Left hindlimb (tissue), 1 donor: Measurements from ENCODE around the gene FAM151A.

Source experiments
- DNase-seq: peaks from one replicate; pipeline ENCODE4 v3.0.0-alpha.2; 2018

FAM151A gene

DNA sequence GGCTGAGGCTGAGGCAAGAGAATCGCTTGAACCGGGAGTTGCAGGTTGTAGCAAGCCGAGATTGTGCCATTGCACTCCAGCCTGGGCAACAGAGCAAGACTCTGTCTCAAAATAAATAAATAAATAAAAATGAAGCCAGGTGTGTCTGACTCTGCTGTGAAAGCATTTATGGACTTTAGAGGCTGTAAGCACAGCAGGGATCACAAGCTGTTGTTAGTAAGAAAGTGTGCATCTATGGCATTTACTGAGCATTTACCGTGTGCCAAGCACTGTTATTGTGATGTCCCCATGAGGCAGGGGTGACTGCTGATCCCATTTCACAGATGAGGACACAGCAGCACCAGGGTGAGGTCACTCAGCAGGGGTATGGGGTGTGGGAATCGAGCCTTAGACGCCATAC, 20.1 kb downstream of the FAM151A start:
- DNase-seq = no peak

- DNase-seq = no peak
Observed at GRCh38 chr1:54602554-54602953, 20.8 kb downstream of the FAM151A start.

GRCh38 chr1:54601730-54602129, 21.6 kb downstream of the FAM151A start:
- no peak for DNase-seq

- DNase-seq = no peak
Observed at GRCh38 chr1:54600947-54601721, 22.2 kb downstream of the FAM151A start.

DNA sequence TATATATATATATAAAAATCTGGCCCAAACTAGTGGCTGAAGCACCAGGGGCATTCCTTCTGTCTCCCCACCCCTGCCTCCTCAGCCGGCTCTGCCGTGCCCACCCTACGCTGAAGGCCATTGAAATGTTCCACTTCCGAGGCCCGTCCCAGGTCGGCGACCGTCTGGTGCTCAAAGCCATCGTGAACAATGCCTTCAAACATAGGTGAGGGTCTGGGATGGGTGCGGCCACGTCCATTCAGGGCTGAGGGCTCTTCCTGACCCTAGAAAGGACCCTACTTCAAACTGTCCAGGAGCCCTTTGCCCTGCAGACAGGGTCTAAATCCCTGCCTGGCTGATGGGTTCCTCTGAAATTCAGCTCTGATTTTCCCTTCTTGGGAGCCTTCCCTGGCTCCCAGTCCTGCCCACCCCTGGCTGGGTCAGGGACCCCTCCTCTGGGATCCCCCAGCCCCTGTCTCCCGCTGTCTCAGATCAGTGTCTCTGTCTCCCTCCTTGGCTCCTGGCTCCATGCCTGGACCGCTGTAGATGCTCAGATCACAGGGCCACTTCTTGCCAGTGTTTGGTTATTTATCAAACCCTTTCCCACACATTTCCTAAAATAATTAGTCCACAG, 24.0 kb downstream of the FAM151A start:
- DNase-seq = no peak

- no peak for DNase-seq
Observed at GRCh38 chr1:54597455-54598030, 25.8 kb downstream of the FAM151A start.

DNA sequence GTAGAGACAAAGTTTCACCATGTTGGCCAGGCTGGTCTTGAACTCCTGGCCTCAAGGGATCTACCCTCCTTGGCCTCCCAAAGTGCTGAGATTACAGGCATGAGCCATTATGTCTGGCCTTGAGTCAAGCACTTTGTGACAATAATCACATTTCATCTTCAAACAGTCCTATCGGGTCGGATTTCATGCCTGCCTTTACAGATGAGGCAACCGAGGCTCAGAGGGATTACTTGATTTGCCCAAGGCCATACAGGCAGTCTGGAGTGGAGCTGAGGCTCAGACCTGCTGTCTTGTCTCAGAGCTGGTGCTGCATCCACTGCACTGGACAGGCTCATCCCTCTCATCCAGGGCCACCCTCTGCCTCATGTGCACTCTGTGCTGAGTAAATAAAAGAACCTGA, 26.6 kb downstream of the FAM151A start:
- DNase-seq = no peak

GRCh38 chr1:54595956-54596498, 27.3 kb downstream of the FAM151A start:
- no peak for DNase-seq

DNA sequence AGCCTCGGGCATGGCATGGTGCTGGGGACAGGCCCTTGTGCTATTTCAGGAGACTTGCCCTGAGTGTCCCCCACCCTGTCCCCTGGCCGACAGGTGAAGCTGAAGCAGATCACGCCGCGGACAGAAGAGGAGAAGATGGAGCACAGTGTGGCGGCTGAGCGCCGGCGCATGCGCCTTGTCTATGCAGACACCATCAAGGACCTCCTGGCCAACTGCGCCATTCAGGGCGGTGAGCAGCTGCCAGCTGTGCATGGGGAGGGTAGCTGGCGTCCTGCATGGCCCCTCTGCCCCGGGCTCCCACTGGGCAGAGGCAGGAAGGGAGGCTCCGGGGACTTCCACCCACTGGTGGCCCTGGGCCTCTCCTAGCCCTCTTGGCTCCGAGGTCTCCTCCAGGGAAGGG, 28.9 kb downstream of the FAM151A start:
- DNase-seq = no peak

DNA sequence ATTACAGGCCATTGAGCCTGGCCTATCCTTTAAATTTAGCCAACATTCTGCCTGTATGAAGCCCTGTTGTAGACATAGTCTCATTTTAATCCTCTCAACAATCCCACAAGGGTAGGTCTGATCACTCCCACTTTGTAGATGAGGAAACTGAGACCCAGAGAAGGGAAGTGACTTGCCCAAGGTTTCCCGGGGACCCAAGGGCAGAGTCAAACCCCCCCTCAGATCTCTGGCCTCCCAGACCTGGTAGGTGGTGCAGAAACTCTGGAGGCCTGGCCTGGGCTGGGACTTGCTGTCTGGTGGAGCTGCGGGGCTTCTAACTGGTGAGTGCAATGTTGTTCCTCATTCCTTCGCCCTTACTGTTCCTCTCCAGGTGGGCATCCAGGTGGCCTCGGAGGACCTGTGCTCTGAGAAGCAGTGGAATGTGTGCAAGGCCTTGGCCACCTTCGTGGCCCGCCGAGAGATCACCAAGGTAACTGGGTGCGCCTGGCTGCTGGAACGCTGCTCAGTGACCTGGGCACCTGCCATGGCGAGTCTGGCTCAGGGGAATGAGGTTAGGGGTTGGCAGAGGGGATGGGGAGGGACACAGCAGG, 29.7 kb downstream of the FAM151A start:
- no peak for DNase-seq

DNA sequence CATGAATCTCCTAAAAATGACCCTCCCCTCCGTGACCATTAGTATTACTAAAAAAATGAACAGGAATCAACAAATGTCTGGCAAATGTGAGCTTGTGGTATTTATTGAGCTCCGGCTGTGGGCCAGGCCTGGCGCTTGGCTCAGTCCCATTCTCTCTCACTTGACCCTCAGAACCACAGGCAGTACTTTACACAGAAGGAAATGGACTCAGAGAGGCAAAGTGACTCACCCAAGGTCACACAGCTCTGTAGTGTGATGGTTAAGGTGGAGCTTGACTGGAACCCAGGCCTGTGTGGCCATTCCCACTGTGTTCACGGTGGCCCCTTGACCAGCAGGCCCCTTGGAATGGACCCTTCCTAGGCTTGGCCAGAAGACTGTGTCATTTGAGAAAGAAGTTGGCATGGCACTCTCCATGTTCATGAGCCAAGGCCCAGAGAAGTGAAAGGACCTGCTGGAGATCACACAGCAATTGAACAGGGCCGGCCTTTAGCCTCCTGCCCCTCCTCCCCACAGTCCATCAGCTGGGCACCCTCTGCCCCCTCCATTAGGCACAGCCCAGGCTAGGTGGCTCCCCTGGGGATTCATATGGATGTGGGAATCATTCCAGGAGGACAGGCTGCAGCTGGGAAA, 32.1 kb downstream of the FAM151A start:
- DNase-seq = no peak

DNA sequence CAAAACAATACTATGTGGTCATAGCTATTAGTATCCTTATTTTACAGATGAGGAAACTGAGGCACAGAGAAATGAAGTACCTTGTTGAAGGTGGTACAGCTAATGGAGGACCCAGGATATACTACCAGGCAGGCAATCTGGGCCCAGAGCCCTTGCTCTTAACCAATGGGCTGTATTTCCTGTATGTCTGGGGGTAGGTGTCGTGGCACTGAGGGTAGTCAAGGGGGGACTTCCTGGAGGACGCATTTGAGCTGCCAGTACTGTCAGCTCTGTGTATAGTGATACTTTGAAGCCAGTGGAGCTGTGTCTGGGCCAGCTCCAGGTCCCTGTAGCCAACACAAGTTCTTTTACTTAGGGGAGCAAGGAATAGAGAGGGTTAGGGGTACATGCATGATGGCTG, 34.9 kb downstream of the FAM151A start:
- no peak for DNase-seq

DNA sequence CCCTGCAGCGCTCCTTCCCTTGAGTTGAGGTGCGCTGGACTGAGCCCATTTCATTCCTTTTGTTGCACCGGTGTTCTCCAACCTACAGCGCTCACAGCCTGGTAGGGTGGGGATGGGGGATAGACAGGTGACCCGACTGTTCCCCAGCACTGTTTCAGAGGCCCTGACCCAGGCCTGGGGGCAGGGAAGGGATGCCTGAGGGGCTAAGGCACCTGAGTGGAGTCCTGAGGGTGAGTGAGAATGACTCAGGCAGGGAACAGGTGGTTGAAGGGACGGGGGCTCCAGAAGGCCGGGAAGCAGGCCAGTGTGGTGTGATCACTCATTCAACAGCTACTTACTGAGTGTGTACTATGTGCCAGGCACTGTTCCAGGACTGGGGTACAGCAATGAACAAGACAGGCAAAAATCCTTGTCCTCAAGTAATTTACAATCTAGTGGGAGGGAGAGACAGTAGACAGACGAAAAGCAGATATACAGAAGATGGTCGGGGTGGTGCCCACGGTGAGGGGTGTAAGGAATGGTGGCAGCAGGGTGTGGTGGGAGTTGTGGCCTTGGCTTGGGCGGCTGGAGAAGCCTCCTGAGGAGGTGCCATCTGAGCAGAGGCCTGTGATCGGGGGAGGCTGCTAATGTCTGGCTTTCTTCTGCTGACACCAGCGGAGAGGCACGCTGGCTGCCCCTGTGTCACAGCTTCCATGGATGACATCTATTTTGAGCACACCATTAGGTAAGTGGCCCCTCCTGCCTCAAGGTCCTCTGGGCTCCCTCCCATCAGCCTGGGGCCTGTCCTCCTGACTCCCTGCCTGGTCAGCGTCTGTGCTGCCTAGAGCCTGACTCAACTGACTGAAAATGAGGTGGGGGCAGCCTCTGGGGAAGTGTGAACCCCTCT, 37.9 kb downstream of the FAM151A start:
- no peak for DNase-seq

DNA sequence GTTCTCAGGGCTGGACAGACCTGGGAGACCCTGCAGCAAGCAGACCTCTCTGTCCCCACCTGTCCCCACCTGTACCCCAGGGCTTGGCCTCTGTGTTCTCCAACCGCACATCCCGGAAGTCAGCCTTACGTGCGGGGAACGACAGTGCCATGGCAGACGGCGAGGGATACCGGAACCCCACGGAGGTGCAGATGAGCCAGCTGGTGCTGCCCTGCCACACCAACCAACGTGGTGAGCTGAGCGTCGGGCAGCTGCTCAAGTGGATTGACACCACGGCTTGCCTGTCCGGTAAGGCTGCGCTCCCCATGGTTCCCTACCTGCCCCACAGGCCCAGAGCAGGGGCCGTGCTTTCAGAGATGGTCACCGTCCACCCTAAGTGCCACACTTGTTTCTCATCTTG, 38.8 kb downstream of the FAM151A start:
- DNase-seq = no peak

GRCh38 chr1:54583871-54584270, 39.5 kb downstream of the FAM151A start:
- DNase-seq = peak; percentile 55

DNA sequence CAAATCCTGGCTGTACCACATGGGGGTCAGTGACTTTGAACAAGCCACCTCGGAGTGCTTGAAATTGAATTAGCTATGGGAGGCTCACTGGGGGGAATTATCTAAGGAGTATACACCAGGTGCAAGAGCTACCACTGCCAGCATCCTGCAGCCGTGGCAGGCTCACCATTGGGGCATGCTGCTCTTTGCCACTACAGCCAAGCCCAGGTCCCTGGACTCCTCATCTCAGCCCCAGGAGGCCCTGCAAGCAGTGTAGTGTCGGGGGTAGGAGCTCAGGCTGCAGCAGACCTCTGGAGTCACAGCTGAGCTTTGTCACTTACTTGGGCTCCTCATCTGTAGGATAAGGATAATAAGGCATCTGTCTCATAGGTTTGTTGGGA, 40.0 kb downstream of the FAM151A start:
- no peak for DNase-seq

DNA sequence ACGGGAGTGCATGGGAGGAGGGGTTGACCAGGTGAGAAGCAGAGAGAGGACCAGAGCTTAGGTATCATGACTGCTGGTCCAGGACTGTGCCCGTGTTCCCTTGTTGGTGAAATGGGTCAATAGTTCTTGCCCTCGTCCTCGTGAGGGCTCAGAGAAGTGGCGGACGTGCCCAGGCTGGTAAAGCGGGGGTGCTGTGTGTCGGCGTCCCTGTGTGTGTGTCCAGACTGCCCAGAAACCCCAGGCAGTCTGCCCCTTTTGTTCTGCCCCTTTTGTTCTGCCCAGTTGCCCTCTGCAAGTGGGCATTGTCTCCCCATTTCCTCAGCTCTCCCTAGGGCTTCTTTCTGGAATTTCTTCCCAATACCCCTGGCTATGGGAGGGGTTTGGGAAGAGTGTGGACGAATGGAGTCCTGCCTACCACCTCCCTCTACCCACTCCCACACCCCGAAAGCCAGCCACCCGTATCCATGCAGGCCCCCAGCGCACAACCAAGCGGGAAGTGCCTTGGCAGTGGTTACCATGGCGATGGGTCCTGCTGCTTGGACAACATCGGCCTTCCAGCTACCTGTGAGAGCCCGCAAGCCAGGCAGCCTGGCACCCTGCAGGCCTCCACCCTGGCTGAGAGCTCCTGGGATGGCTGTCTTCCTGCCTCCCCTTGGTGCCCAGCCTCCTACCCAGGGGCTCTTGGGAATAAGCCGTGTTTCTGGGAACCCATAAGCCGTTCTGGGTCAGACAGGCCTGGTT, 40.6 kb downstream of the FAM151A start:
- DNase-seq = peak; percentile 63

- DNase-seq = peak; percentile 88
Observed at GRCh38 chr1:54581621-54582035, 41.7 kb downstream of the FAM151A start.

GRCh38 chr1:54580856-54581550, 42.3 kb downstream of the FAM151A start:
- no peak for DNase-seq

DNA sequence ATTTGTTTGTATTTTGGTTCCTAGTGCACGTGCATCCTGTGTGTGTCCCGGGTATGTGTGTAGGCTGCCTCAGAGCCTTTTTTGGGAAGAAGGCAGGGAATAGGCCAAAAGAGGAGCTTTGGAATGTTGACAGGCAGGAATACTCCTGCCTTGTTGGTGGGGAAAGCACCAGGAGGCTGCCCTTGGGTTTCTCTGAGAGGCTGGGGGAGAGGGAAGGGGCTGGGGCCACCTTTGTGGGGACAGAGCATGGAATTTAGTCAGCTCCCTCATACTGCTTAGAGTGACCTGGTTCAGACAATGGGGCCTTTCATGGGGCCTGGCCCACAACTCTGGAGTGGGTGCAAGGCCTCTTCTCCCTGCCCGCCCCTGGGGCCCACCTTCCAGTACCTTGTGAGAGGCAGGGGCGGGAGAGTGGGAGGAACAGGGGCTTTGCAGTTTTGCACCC, 44.0 kb downstream of the FAM151A start:
- DNase-seq = no peak

- DNase-seq = peak; percentile 76
Observed at GRCh38 chr1:54577612-54578011, 45.7 kb downstream of the FAM151A start.
